HG03139 (cell line): ENCODE results near the gene HFM1.

Experiments
- ATAC-seq: cut with Tn5 transposase; IDR thresholded peaks from one replicate; pipeline ENCODE4 v1.9.1; 2021; ENCODE audit not compliant: unreplicated experiment

HFM1 gene

GRCh38 chr1:91278754-91279153 lies 125.9 kb downstream of the HFM1 start:
- no peak for ATAC-seq

GRCh38 chr1:91273875-91274274 lies 130.8 kb downstream of the HFM1 start:
- ATAC-seq: no peak

GRCh38 chr1:91261655-91262054 lies 143.0 kb downstream of the HFM1 start:
- no peak for ATAC-seq

- no peak for ATAC-seq
Measured at GRCh38 chr1:91245435-91245834, 159.2 kb downstream of the HFM1 start.

GRCh38 chr1:91244737-91245136 lies 159.9 kb downstream of the HFM1 start:
- no peak for ATAC-seq

GRCh38 chr1:91243171-91243570 lies 161.5 kb downstream of the HFM1 start:
- no peak for ATAC-seq

- ATAC-seq: no peak
Measured at GRCh38 chr1:91234181-91234580, 170.5 kb downstream of the HFM1 start.

- ATAC-seq: no peak
Measured at GRCh38 chr1:91226741-91227140, 177.9 kb downstream of the HFM1 start.

- no peak for ATAC-seq
Measured at GRCh38 chr1:91224878-91225277, 179.8 kb downstream of the HFM1 start.

- no peak for ATAC-seq
Measured at GRCh38 chr1:91221017-91221416, 183.6 kb downstream of the HFM1 start.

- no peak for ATAC-seq
Measured at GRCh38 chr1:91217911-91218310, 186.7 kb downstream of the HFM1 start.
